Smooth muscle cell of the brain vasculature (primary cell): ENCODE measurements around the gene MLYCD.

Experiments
- DNase-seq: peaks from one replicate; pipeline ENCODE4 v3.0.0-alpha.2; 2012; ENCODE audit warnings: low read depth, low spot score

Gene MLYCD

DNA sequence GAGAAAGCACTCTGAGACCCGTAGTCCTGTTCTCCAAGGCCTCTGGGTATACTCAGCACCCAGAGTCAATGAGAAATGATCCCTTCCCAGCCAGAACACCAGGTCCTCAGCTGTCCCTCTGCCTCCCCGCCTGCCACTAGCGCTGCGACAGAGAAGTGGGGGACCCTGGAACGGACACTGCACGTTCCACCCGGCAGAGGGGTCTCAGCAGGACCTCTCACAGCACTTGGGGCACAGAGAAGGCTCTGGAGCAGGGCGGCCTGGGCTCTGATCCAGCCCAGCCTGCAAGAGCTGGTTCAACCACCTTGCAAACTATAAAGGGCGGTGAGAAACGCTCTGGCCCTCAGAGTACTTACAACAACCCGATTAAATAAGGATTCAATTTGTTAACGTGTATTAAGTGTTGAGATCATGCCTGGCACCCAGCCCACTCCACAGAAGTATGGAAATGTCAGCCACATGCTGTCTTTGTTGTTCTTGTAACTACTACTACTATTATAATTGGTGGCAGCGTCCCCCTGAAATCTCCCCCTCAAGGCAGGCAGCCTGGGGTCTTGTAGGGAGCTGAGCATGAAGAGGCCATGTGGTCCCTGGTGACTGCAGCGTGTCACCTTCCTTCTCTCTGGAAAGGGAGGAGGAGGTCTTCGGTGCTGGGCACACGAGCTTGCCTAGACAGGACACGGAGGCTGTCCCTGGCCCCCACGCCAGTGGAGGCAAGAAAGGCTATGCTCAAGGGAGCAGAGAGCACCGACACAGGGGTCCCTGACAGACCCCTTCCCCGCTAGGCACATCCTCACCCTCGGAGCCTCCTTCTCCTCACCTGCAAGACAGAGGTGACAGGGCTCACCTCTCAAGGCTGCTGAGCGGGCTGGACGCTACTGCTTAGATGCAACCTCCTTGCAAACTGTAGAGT lies 56.6 kb downstream of the MLYCD start:
- DNase-seq, result no peak

DNA sequence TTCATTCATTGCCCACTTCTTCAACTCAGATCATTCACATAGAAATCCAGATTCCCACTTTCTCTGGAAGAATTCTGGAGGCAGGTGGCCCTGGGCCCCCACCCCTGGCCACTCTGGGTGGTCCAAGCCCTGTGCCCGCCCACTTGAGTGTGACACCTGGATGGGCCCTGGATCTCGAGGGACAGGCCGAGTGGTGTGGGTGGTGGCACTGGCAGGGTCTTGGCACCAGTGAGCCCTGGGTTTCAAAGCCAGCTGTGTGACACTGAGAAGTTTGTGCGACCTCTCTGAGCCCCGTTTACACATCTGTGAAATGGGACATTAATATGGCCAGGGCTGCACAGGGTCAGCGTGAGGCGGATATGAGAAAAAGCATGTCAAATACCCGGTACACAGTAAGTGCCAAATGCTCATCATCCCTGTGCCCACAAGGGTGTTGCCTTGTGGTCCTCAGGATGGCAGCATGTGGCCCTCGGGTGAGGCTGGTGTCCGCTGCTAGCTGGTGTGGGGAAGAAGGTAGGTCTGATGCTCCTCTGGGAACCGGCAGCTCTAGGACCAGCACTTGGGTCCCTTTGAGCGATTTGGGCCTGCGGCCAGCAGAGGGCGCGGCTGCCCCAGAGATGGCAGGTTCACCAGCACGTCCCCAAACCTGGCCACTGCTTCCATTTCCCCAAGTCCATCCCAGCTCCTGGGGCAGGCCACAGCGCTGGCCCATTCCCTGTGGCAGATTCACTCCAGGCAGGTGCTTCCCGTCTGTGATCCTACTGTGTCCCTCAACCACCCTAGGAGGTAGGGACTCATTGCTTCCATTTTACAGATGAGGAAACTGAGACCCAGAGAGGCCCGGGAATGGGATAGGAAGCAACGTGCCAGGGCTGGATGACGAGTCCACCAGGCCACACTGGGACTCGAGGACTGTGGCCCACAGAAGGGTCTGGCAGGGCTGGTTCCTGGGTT lies 57.7 kb downstream of the MLYCD start:
- DNase-seq, result peak; percentile 56

DNA sequence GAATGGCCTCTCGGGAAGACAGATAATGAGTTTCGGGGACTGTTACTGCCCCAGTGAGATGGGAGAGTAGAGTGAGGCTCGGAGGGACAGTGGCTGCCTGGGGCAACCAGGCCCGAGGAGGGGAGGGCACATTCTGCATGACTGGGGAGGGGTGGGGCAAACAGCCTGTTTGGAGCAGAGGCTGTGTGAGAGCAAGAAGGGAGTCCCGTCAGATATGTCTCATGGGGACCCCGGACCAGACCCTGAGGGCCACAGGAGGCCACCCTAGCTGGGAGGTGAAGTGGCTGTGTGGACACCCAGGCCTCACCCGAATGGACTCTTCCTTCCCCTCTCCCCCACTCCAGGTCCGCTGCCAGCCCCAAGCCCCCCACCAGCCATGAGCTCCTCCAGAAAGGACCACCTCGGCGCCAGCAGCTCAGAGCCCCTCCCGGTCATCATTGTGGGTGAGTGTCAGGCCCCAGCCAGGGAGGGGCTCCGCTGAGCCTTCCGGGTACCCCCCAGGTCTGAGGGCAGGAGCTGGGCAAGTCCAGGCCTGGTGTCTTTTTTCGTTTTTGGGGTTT lies 58.5 kb downstream of the MLYCD start:
- DNase-seq, result no peak

DNA sequence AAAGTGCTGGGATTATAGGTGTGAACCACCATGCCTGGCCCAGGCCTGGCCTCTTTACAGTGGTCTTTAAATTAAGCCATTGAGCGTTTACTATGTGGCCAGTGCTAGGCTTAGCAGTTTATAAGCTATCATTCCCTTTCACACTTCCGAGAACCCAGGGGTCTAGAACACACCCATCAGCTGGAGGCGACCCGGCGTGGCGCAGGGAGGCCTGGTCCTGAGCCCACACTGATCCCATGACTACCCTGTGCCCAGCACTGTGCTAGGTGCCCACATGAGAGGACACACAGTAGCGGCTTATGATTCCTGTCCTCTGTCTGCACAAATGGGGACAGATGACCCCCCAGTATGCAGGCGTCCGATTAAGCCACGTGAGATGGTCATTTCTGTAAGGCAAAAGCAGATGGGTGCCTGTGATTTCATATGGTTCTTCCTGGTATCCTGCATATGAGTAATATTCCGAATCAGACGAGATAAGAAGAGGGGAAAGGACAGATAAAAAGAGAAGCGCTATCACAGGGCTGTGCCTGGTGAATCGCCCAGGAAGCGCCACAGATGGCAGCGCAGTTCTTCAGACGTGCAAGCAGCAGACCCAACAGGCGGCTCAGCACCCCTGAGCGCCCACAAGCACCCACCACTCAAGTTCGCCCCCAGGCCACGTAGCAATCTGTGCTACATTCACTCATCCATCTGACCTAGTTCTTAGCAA lies 59.4 kb downstream of the MLYCD start:
- no peak for DNase-seq

DNA sequence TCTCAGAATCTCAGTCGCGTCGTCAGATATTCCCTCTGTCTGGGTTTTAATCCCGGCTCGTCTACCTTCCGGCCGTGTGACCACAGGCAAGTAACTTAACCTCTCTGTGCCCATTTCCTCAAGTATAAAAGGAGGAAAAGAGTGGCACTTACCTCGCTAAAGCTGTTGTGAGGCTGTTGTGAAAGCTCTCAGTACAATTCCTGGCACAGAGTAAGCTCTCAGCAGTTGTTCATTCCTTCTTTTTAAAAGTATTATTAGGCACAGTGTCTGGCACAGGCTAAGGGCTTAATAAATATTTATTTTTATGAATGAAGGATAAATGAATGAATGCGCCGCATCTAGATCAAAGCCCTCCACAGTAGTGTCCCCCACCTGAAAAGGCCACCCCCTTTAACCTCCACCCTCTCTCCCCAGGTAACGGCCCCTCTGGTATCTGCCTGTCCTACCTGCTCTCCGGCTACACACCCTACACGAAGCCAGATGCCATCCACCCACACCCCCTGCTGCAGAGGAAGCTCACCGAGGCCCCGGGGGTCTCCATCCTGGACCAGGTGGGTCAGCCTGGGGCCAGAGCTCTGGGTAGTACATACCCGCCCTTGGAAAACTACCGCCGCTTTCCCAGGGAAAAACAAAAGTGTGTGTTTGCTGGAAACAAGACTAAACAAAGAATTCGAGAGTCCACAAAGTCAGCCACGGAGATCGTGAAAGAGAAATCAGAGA lies 60.1 kb downstream of the MLYCD start:
- DNase-seq, result no peak

DNA sequence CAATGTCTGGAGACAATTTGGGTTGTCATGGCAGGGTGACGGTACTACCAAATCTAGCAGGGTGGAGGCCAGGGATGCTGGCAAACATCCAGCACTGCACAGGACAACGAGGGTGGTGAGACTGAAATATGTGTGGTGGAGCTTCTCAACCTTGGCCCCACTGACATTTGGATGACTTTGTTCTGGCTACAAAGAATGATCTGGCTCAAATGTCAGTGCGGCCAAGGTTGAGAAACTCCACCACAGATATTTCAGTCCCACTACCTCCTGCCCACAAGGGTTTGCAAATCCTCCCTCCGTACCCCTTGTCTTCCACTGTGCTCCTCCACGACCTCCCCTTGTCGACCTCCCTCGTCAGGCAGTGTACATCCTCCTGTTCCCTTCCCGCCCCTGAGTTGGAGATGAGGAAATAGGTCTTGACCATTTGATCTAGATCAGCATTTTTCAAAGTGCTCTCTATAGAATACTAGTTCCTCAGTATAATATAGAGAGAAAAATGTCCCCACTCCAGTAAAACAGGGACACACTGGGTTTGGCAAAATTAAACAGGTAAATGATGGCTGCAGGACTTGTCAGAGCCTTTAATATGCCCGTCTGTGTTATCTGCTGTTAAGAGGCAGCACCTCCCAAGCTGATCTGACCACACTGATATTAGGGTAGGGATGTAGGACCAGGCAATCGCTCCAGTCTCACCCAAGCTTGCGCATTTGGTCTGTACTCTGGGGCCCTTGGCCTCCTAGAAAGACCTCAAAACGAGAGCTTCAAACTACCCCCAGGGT lies 60.9 kb downstream of the MLYCD start:
- DNase-seq, result no peak

DNA sequence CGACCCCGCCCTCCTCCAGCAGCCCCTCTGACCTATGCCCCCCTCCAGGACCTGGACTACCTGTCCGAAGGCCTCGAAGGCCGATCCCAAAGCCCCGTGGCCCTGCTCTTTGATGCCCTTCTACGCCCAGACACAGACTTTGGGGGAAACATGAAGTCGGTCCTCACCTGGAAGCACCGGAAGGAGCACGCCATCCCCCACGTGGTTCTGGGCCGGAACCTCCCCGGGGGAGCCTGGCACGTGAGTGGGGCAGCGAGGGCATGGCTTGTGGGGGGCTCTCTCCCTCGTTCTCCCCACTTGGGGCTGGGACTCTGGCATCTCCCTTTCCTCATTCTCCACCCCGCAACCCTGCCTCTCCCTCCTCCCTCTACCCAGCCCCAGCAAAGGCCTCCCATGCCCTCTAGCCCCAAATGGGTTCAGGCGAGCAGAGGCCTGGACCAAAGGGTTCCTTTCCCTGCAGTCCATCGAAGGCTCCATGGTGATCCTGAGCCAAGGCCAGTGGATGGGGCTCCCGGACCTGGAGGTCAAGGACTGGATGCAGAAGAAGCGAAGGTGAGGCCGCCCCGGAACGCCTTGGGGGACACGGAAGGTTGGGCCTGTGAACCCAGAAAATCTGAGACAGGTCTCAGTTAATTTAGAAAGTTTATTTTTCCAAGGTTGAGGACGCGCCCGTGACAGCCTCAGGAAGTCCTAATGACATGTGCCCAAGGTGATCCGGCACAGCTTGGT lies 61.8 kb downstream of the MLYCD start:
- DNase-seq, result no peak

DNA sequence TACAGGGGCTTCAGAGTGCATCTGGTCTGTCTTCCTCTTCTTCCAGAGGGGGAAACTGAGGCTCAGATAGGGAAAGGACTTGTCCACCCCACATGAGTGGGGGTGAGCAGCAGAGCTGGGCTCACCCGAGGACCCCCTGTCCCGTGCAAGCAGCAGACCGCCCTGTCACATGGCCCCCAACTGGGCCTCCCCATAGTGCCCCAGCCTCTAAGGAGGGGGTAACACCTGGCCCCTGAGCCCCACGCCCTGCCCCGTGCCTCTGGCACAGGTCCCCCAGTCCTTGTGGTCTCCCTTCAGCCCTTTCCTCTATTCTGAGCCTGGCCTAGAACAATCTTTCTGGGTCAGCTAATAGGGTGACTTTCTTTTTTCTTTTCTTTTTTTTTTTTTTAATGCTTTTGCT lies 62.7 kb downstream of the MLYCD start:
- no peak for DNase-seq

DNA sequence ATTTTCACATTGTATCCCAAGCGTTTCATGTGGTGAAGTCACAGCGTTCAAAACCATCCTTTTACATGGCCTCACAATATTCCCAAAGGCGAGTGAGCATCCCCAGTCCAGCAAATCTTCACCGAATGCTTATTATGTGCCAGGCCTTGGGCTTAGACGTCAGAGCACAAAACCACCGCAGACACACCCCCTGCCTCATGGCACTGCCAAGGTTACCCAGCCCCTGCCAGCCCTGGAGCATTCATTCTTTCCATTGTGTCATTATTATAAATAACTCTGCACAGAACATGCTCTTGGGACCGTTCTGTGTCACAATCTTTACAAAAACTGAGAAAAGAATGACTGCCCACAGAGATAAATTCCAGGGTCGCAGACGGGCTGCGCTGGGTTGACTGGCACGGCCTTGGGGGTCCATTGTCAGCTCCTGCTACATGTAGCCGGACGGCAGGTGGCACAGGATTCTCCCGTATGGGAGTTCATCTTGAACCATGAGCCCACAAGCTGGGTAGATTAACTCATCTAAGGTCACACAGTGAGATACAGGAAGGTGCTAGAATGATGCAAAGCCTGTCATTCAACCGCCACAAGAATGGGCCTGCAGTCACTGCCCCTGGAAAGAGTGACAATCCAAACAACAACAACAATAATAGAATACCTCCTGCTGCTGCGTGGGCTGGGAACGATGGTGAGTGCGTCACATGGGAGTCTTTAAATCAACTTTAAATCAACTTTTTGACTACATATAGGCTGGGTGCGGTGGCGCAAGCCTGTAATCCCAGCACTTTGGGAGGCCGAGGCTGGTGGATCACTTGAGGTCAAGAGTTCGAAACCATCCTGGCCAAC lies 64.6 kb downstream of the MLYCD start:
- DNase-seq, result no peak

DNA sequence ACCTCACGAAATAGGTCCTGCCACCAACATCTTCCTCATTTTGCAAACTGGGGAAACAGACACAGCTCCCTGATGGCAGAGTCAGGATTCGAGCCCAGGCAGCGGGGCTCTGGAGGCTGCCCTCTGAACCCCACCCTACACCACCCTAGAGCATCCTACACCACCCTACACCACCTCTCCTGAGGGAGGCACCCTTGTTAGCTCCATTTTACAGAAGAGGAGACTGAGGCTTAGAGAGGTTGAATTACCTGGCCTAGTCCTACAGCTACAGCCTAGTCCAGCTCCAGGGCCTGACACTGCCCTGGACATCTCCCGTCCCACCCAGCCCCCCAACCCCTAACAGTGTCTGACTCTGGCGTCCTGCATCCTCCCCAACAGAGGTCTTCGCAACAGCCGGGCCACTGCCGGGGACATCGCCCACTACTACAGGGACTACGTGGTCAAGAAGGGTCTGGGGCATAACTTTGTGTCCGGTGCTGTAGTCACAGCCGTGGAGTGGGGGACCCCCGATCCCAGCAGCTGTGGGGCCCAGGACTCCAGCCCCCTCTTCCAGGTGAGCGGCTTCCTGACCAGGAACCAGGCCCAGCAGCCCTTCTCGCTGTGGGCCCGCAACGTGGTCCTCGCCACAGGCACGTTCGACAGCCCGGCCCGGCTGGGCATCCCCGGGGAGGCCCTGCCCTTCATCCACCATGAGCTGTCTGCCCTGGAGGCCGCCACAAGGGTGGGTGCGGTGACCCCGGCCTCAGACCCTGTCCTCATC lies 65.9 kb downstream of the MLYCD start:
- no peak for DNase-seq

DNA sequence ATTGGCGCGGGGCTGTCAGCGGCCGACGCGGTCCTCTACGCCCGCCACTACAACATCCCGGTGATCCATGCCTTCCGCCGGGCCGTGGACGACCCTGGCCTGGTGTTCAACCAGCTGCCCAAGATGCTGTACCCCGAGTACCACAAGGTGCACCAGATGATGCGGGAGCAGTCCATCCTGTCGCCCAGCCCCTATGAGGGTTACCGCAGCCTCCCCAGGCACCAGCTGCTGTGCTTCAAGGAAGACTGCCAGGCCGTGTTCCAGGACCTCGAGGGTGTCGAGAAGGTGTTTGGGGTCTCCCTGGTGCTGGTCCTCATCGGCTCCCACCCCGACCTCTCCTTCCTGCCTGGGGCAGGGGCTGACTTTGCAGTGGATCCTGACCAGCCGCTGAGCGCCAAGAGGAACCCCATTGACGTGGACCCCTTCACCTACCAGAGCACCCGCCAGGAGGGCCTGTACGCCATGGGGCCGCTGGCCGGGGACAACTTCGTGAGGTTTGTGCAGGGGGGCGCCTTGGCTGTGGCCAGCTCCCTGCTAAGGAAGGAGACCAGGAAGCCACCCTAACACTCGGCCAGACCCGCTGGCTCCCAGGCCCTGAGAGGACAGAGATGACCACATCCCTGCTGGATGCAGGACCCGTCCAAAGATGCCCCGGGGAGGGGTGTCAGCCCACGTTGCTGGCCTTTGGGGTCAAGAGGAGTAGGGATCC lies 66.7 kb downstream of the MLYCD start:
- no peak for DNase-seq

DNA sequence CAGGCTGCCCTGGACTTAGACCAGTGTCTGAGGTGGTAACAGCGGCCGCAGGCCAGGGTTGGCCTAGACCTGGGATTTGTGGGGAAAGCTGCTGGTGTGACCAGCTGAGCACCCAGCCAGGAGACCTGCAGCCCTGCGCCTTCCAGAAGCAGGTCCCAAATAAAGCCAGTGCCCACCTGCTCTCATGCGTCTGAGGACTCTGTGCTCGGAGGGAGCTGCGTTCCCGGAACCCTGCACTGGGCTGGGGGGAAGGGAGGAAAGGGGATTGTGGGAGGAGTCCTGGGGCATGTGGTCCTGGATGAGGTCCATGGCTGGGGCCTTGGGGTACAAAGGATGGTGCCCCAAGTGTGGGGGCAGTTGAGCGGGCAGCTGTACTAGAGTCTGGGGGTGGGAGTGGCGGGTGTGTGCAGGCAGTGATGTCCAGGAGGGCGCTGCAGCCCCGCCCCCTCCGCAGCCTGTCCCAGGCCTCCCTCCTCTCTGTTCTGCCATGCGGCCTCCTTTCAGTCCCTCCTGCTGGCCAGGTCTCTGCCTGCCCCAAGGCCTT lies 67.3 kb downstream of the MLYCD start:
- DNase-seq, result no peak

DNA sequence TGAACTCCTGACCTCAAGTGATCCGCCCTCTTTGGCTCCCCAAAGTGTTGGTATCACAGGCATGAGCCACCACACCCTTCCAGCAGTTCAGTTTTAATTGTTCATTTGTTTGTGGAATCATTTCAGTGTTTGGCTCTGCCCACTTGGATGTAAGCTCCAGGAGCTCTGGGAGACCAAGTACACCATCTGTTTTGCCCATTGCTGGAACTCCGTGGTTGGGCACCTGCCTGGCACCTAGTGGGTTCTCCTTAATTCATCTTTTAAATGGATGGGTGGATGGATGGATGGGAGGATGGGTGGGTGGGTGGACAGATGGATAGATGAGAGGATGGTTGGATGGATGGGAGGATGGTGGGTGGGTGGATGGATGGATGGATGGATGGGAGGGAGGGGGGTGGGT lies 68.2 kb downstream of the MLYCD start:
- no peak for DNase-seq

DNA sequence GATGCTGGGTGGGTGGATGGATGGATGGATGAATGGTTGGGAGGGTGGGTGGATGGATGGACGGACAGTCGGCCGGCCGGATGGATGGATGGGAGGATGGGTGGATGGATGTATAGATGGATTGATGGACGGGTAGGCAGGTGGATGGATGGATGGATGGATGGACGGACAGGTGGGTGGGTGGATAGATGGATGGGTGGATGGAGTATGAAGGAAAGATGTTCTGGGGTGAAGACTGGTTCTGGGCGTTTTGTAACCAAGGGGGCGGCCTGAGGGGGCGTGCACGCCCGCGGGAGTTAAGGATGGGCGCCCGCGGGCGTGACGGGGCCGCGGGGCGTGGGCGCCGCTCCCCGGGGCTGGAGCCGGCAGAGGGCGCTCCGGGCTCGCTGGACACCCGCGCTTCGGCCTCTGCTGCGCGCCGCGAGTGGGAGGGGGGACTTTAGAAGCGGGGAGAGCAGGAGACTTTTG lies 69.0 kb downstream of the MLYCD start, which contains the start of gene NECAB2:
Gene NECAB2 (plus strand): TSS at position 407 of the 468 bp plus-strand sequence. CDS start 405 bp downstream, outside the sequence.
- no peak for DNase-seq

DNA sequence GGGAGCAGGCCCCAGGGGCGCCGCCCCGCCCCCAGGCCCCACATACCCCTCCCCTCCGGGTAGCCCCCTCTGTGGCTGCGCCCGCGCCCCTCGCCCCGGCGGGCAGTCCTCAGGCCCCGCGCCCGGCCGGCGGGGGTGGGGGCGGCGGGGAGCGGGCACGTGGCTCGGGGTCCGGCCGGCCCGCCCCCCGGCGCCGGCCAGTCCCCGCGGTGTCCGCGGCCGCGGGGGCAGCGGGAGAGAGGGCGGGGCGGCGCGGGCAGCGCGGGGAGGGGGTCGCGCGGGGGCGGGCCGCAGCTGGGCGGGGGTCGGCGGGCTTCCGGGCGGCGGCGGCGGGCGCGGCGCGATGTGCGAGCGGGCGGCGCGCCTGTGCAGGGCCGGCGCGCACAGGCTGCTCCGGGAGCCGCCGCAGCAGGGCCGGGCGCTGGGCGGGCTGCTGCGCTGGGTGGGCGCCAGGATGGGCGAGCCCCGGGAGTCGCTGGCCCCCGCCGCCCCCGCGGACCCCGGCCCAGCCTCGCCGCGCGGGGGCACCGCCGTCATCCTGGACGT lies 69.5 kb downstream of the MLYCD start:
- DNase-seq, result no peak
